Measurements from ENCODE around the gene SLC24A3. TPM values are rescaled to one million over a fixed set of nuclear protein-coding genes. Genes with fewer than 3 reads are reported as not detected.
"Not testable (repeated sequence)": the region's sequence is repeated elsewhere in the genome, so short reads cannot be mapped to it uniquely, and the experiment has no call there.

Gene SLC24A3
- total RNA-seq, 1 donor from 2014 or later = 16.9 TPM

- DNase-seq (ENCODE audit: low spot score) = no peak
Observed at GRCh38 chr20:19730706-19731105, 518.3 kb downstream of the SLC24A3 start.

- DNase-seq (ENCODE audit: low spot score) = no peak
Observed at GRCh38 chr20:19734811-19735210, 522.4 kb downstream of the SLC24A3 start.

- no peak for DNase-seq (ENCODE audit: low spot score)
Observed at GRCh38 chr20:19735446-19735845, 523.0 kb downstream of the SLC24A3 start.

GRCh38 chr20:19737025-19737424 lies 524.6 kb downstream of the SLC24A3 start:
- no peak for DNase-seq (ENCODE audit: low spot score)

- no peak for DNase-seq (ENCODE audit: low spot score)
Observed at GRCh38 chr20:19738951-19739350, 526.5 kb downstream of the SLC24A3 start.

- no peak for DNase-seq (ENCODE audit: low spot score)
Observed at GRCh38 chr20:19739351-19739750, 526.9 kb downstream of the SLC24A3 start.

- no peak for DNase-seq (ENCODE audit: low spot score)
Observed at GRCh38 chr20:19740512-19740911, 528.1 kb downstream of the SLC24A3 start.

- DNase-seq (ENCODE audit: low spot score) = no peak
Observed at GRCh38 chr20:19741924-19742323, 529.5 kb downstream of the SLC24A3 start.

- no peak for DNase-seq (ENCODE audit: low spot score)
Observed at GRCh38 chr20:19742974-19743639, 530.7 kb downstream of the SLC24A3 start.

GRCh38 chr20:19743640-19743995 lies 531.2 kb downstream of the SLC24A3 start:
- DNase-seq (ENCODE audit: low spot score) = no peak

- no peak for DNase-seq (ENCODE audit: low spot score)
Observed at GRCh38 chr20:19745106-19745505, 532.7 kb downstream of the SLC24A3 start.

- no peak for DNase-seq (ENCODE audit: low spot score)
Observed at GRCh38 chr20:19745584-19745983, 533.1 kb downstream of the SLC24A3 start.

GRCh38 chr20:19746396-19746795 lies 534.0 kb downstream of the SLC24A3 start:
- no peak for DNase-seq (ENCODE audit: low spot score)

GRCh38 chr20:19747903-19748302 lies 535.5 kb downstream of the SLC24A3 start:
- DNase-seq (ENCODE audit: low spot score) = no peak

GRCh38 chr20:19748681-19749080 lies 536.2 kb downstream of the SLC24A3 start:
- DNase-seq (ENCODE audit: low spot score) = no peak

GRCh38 chr20:19749618-19750071 lies 537.2 kb downstream of the SLC24A3 start:
- DNase-seq (ENCODE audit: low spot score) = no peak

GRCh38 chr20:19750101-19750606 lies 537.7 kb downstream of the SLC24A3 start:
- DNase-seq (ENCODE audit: low spot score) = no peak

- DNase-seq (ENCODE audit: low spot score) = no peak
Observed at GRCh38 chr20:19750907-19751636, 538.6 kb downstream of the SLC24A3 start.

GRCh38 chr20:19754201-19754600 lies 541.8 kb downstream of the SLC24A3 start:
- not testable (repeated sequence) for DNase-seq (ENCODE audit: low spot score)

GRCh38 chr20:19756761-19757486 lies 544.5 kb downstream of the SLC24A3 start:
- DNase-seq (ENCODE audit: low spot score) = no peak

GRCh38 chr20:19757487-19758132 lies 545.2 kb downstream of the SLC24A3 start:
- DNase-seq (ENCODE audit: low spot score) = peak; percentile 95

Data from mesenteric fat pad (tissue), 1 donor.